K562 (cell line): Measurements from ENCODE around the gene KIAA2012. TPM values are rescaled to one million over a fixed set of nuclear protein-coding genes. Genes with fewer than 3 reads are reported as not detected.
A peak's percentile ranks its signal among the peaks of the same experiment; 100 is the strongest.

ENCODE experiments used
- ATAC-seq: fragments of 200-7000 bp; cut with Tn5 transposase; 3 replicates; pipeline ENCODE4 v1.9.1; 2020; ENCODE audit warnings: moderate library complexity
- BruUV-seq: library from RNA; stranded (reverse); fragments of 400-500 nt; replicated peaks from 2 replicates; lab custom pipeline; 2021; lab: Mats Ljungman, UMichigan
- CTCF ChIA-PET: fragments of 300-600 bp; formaldehyde crosslinking; extraction: SDS; loops from one replicate; lab custom pipeline; 2021; ENCODE audit warnings: low intra/inter-chr PET ratio; lab: Yijun Ruan, JAX
- POLR2A ChIA-PET: fragments of 300-600, 350-650 bp; sonication (Branson Sonifier 250); formaldehyde crosslinking; extraction: SDS; loops from one replicate; lab custom pipeline; 2021; ENCODE audit warnings: antibody characterized with exemption, inconsistent platforms; lab: Yijun Ruan, JAX
- DNase-seq, 4 experiments: peaks; one replicate each; pipeline versions ENCODE4 v3.0.0 to v3.0.0-alpha.2; 2011 to 2018; ENCODE audit warnings: low spot score in 3 of 4, mixed read lengths in 3 of 4; ENCODE audit errors: extremely low read depth in 1 of 4
- FAIRE-seq: peaks from 2 replicates; lab custom pipeline; 2011; peaks lifted over from hg19 to GRCh38; lab: Jason Lieb, UNC
- H2AFZ ChIP-seq: 2 replicates; pipeline ENCODE4 v1.6.0; 2011; ENCODE audit warnings: low read depth, low read length, control low read depth, inconsistent platforms
- H3K27ac ChIP-seq: fragments of 200-600 bp; 3 replicates; pipeline ENCODE4 v1.8.0; 2011; ENCODE audit warnings: low read depth, mild to moderate bottlenecking, control low read depth, inconsistent platforms, low read length, moderate library complexity, mixed read lengths; ENCODE audit errors: extremely low read depth
- H3K27me3 ChIP-seq, 2 experiments: fragments of 300-600 bp in 1 of 2; 2 replicates in 1 of 2; 3 replicates in 1 of 2; pipeline versions ENCODE4 v1.6.0 to v1.8.0; 2011; ENCODE audit warnings: inconsistent platforms in 2 of 2, low read length in 2 of 2, mild to moderate bottlenecking in 1 of 2, mixed read lengths in 1 of 2, moderate library complexity in 1 of 2; ENCODE audit not compliant: control insufficient read depth in 2 of 2, insufficient read depth in 2 of 2
- H3K36me3 ChIP-seq: fragments of 300-600 bp; 3 replicates; pipeline ENCODE4 v1.8.0; 2011; ENCODE audit warnings: mild to moderate bottlenecking, low read length, inconsistent platforms; ENCODE audit not compliant: control insufficient read depth, insufficient read depth
- H3K4me1 ChIP-seq, 2 experiments: fragments of 200-600 bp in 1 of 2; replicated peaks in 1 of 2; 2 replicates in 1 of 2; 3 replicates in 1 of 2; pipeline versions ENCODE4 v1.5.1 to v1.8.0; 2011; ENCODE audit warnings: inconsistent platforms in 2 of 2, low read length in 2 of 2, mild to moderate bottlenecking in 1 of 2, mixed read lengths in 1 of 2, moderate library complexity in 1 of 2; ENCODE audit not compliant: control insufficient read depth in 2 of 2, insufficient read depth in 2 of 2
- H3K4me2 ChIP-seq: 2 replicates; pipeline ENCODE4 v1.6.1; 2011; ENCODE audit warnings: low read length, control low read depth, inconsistent platforms, mixed read lengths; ENCODE audit not compliant: insufficient read depth
- H3K4me3 ChIP-seq: fragments of 200-600 bp; sonication (generic), shearing (Covaris generic); 2 replicates; pipeline ENCODE4 v1.5.1; 2016; ENCODE audit warnings: control low read depth, inconsistent platforms
- H3K79me2 ChIP-seq: fragments of 200-600 bp; 3 replicates; pipeline ENCODE4 v1.8.0; 2011; ENCODE audit warnings: low read length, inconsistent platforms; ENCODE audit not compliant: control insufficient read depth, insufficient read depth
- H3K9ac ChIP-seq, 2 experiments: 2 replicates each; pipeline versions ENCODE4 v1.6.0 to v1.6.1; 2011; ENCODE audit warnings: low read depth in 2 of 2, low read length in 2 of 2, control low read depth in 1 of 2, inconsistent platforms in 1 of 2, mild to moderate bottlenecking in 1 of 2, mixed read lengths in 1 of 2; ENCODE audit not compliant: insufficient read depth in 1 of 2
- H3K9me1 ChIP-seq: one replicate; pipeline ENCODE4 v1.6.0; 2011; ENCODE audit warnings: inconsistent platforms, mild to moderate bottlenecking, low read length, moderate library complexity; ENCODE audit not compliant: control insufficient read depth, insufficient read depth
- H3K9me3 ChIP-seq: replicated peaks from 2 replicates; pipeline ENCODE4 v1.5.1; 2011; ENCODE audit warnings: low read depth, low read length, inconsistent platforms; ENCODE audit not compliant: control insufficient read depth, insufficient read depth
- H4K20me1 ChIP-seq: replicated peaks from 2 replicates; pipeline ENCODE4 v1.6.1; 2011; ENCODE audit warnings: low read length, inconsistent platforms, mixed read lengths; ENCODE audit not compliant: control insufficient read depth, insufficient read depth
- JUND ChIP-seq, 2 experiments: IDR thresholded peaks; 2 replicates in 1 of 2; 3 replicates in 1 of 2; pipeline ENCODE4 v1.6.1; 2011; ENCODE audit warnings: borderline replicate concordance in 2 of 2, low read depth in 2 of 2, low read length in 2 of 2, improper control_type of control experiment in 1 of 2, missing biosample characterization in 1 of 2, missing genetic modification characterization in 1 of 2, missing genetic modification reagents in 1 of 2
- RBFOX2 ChIP-seq: fragments of 200-400 bp; formaldehyde crosslinking; IDR thresholded peaks from 2 replicates; pipeline ENCODE4 v1.6.1; 2017; ENCODE audit warnings: low read depth, mild to moderate bottlenecking, low read length, moderate library complexity
- RCOR1 ChIP-seq, 2 experiments: IDR thresholded peaks; 2 replicates each; pipeline ENCODE4 v1.6.1; 2012; ENCODE audit warnings: low read depth in 2 of 2, low read length in 2 of 2, borderline replicate concordance in 1 of 2, improper control_type of control experiment in 1 of 2
- SMARCA5 ChIP-seq: fragments of 450-650 bp; IDR thresholded peaks from 2 replicates; pipeline ENCODE4 v1.6.1; 2016
- TAF1 ChIP-seq: IDR thresholded peaks from 2 replicates; pipeline ENCODE4 v1.6.1; 2011; ENCODE audit warnings: mild to moderate bottlenecking, low read length, moderate library complexity; ENCODE audit not compliant: insufficient read depth, control insufficient read depth, severe bottlenecking; ENCODE audit errors: extremely low read depth
- TCFL5 ChIP-seq: fragments of 250-450 bp; sonication (Bioruptor Pico); conservative IDR thresholded peaks from 2 replicates; pipeline ENCODE4 v1.6.1; 2021; ENCODE audit warnings: mild to moderate bottlenecking, moderate library complexity, matching md5 sums
- ZNF232 ChIP-seq: sonication (generic); formaldehyde crosslinking; IDR thresholded peaks from 2 replicates; pipeline ENCODE4 v1.8.0; 2022; ENCODE audit warnings: mild to moderate bottlenecking, missing genetic modification reagents
- WGBS: fragments of 100-300 bp; shearing (Covaris generic); methylation state at CpG from one replicate; pipeline ENCODE4 v1.1.6; 2016; ENCODE audit warnings: low coverage, mixed read lengths; ENCODE audit not compliant: insufficient coverage; ENCODE audit errors: missing lambda C conversion rate; 5-methylcytosine and 5-hydroxymethylcytosine counted together
- in situ Hi-C: fragments of 300-500 bp; cut with MboI; formaldehyde crosslinking; loops from 4 replicates; pipeline ENCODE4 v1.15.0; 2018; ENCODE audit warnings: inconsistent platforms, mixed read lengths
- intact Hi-C: fragments of 100-400 bp; cut with micrococcal nuclease; formaldehyde crosslinking; loops from 2 replicates; pipeline ENCODE4 v1.14.2; 2022
- polyA plus RNA-seq, 8 experiments: library from polyadenylated mRNA; depleted of rRNA in 4 of 8; stranded (reverse) in 5 of 8; unstranded in 3 of 8; fragments of >200 nt; fragmentation: Nextera tagmentation in 2 of 8; fragmentation: Illumina TruSeq in 1 of 8; extraction: Ambion mirVana in 2 of 8; extraction: Trizol in 1 of 8; gene quantifications; 2 replicates each; pipeline versions ENCODE4 v1.2.1 to v1.2.3, GENCODE V29; 2011 to 2014; ENCODE audit warnings: inconsistent platforms in 1 of 8, missing spikeins in 1 of 8
- total RNA-seq, 7 experiments: library from RNA; depleted of rRNA in 6 of 7; stranded (reverse); fragments of >200 nt in 6 of 7; fragmentation: Illumina TruSeq in 2 of 7; extraction: Trizol in 2 of 7; gene quantifications; 2 replicates each; pipeline versions ENCODE4 v1.2.1 to v1.2.3, GENCODE V29; 2011 to 2021; ENCODE audit warnings: low replicate concordance in 1 of 7
- TF ChIP-seq, protein P1 (sequence below): sonication (generic); formaldehyde crosslinking; IDR thresholded peaks from 2 replicates; pipeline ENCODE4 v1.8.0; 2022; ENCODE audit warnings: mild to moderate bottlenecking, missing genetic modification reagents
- TF ChIP-seq, protein P2 (sequence below): sonication (generic); IDR thresholded peaks from 2 replicates; pipeline ENCODE4 v1.6.1; 2016
- TF ChIP-seq, protein P3 (sequence below): fragments of 450-650 bp; IDR thresholded peaks from 2 replicates; pipeline ENCODE4 v1.7.1; 2018; ENCODE audit warnings: mild to moderate bottlenecking, low read depth; ENCODE audit not compliant: partially characterized antibody

Gene KIAA2012
- total and polyA plus RNA-seq, 9 of the 15 experiments (the other 6 are each of a cell fraction or from before 2014, with no cell fraction given): not detected

DNA sequence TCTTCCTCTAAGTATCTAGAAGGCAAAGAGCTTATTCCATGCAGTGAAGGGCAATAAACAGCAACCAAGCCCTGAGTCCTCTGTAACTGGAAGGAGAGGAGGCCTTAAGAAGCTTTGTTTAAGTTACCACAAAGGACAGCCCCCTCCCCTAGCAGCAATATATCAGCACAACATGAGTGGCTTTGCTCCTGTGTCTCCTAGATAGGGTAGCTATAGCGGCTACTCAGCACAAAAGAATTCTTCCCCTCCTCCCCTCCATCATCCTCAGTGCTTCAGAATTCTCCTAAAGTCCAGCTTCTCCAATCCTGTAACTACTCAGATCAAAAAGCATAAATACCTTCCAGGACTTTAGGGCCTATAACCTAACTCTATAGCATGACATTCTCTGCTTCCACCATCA is 148.8 kb downstream of the KIAA2012 start (continued):
- TF ChIP-seq RBFOX2: no peak
- no peak for TF ChIP-seq SMARCA5

DNA sequence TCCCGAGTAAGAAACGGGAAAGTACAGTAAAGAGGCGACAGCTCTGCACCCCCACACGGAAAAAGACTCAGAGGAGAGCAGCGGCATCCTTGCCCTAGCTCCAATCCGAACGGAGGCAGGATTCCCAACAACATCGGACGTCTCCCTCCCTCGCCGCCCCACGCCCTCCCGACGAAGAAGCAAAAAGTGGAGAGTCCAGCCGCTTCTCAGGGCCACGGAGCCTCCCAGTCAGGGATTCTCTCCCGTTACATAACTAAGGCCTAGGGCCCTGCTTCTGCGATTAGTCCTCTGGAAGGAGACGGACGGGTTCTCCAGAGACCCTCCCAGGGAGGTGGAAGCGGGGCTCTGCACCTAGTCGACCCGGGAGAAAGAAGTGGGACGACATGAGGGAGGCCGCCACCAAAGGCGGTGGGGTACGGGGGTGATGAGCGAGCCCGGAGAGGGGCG is 164.8 kb downstream of the KIAA2012 start:
- no peaks in the 10 kb centered on the region for H3K9me1 ChIP-seq
- peak overlapping the region; percentile 78 for H3K27ac ChIP-seq
- 0 out of 2 replicates have a peak, but pooled peaks cover 2% of the 10 kb centered on the region for H3K9me3 ChIP-seq
- ChIA-PET POLR2A (interaction anchor here (0.6 to 2.4 kb wide), 2 partner anchors 29 to 1188 kb away, joined by 4 to 6 read pairs; no protein-coding TSS in a partner anchor), CTCF (interaction anchor here (0.7 kb wide), 1 partner anchor 184 kb away, joined by 3 read pairs; no protein-coding TSS in a partner anchor)
- peaks cover 53% of the 10 kb centered on the region for H3K79me2 ChIP-seq
- in situ Hi-C loops: no loop called here
- intact Hi-C loops: no loop called here
- no TSS peak for BruUV-seq
- peak; percentile 80 for ATAC-seq
- H3K27me3 ChIP-seq: no peaks in the 10 kb centered on the region
- peak overlapping the region; percentile 90 for H3K4me2 ChIP-seq
- peaks cover 13% of the 10 kb centered on the region; the same call in 1 of the 2 replicates for H4K20me1 ChIP-seq
- H3K4me3 ChIP-seq: peak overlapping the region; percentile 99
- FAIRE-seq: no peak
- WGBS: 2% methylated on average over 20 of the region's 30 CpGs
- 0 out of 3 replicates have a peak, but pooled peaks cover 2% of the 10 kb centered on the region for H3K36me3 ChIP-seq
- peak in 2 of 4 experiments; percentile 36 to 50 for DNase-seq
- peaks cover 3 to 6% of the 10 kb centered on the region in 2 experiments; a peak in 3 of 5 replicates for H3K4me1 ChIP-seq
- peak overlapping the region; percentile 74 for H2AFZ ChIP-seq
- peak overlapping the region; percentile 83 to 93 for H3K9ac ChIP-seq
- TF ChIP-seq TCFL5 (CRISPR knock-in tag): no peak
- TF ChIP-seq ZNF232 (CRISPR knock-in tag): no peak
- TF ChIP-seq, protein P1, sequence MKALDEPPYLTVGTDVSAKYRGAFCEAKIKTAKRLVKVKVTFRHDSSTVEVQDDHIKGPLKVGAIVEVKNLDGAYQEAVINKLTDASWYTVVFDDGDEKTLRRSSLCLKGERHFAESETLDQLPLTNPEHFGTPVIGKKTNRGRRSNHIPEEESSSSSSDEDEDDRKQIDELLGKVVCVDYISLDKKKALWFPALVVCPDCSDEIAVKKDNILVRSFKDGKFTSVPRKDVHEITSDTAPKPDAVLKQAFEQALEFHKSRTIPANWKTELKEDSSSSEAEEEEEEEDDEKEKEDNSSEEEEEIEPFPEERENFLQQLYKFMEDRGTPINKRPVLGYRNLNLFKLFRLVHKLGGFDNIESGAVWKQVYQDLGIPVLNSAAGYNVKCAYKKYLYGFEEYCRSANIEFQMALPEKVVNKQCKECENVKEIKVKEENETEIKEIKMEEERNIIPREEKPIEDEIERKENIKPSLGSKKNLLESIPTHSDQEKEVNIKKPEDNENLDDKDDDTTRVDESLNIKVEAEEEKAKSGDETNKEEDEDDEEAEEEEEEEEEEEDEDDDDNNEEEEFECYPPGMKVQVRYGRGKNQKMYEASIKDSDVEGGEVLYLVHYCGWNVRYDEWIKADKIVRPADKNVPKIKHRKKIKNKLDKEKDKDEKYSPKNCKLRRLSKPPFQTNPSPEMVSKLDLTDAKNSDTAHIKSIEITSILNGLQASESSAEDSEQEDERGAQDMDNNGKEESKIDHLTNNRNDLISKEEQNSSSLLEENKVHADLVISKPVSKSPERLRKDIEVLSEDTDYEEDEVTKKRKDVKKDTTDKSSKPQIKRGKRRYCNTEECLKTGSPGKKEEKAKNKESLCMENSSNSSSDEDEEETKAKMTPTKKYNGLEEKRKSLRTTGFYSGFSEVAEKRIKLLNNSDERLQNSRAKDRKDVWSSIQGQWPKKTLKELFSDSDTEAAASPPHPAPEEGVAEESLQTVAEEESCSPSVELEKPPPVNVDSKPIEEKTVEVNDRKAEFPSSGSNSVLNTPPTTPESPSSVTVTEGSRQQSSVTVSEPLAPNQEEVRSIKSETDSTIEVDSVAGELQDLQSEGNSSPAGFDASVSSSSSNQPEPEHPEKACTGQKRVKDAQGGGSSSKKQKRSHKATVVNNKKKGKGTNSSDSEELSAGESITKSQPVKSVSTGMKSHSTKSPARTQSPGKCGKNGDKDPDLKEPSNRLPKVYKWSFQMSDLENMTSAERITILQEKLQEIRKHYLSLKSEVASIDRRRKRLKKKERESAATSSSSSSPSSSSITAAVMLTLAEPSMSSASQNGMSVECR (CRISPR knock-in tag): 0 out of 2 replicates have a peak, but pooled peaks have one; percentile 0
- TF ChIP-seq JUND (IDR thresholded peaks at IDR 0.05; ENCODE audit: borderline replicate concordance, low read depth, low read length): no peak
- no peak for TF ChIP-seq JUND (tag; IDR thresholded peaks at IDR 0.05; ENCODE audit: borderline replicate concordance, low read depth, low read length)
- peak; percentile 27 for TF ChIP-seq TAF1
- TF ChIP-seq, protein P2, sequence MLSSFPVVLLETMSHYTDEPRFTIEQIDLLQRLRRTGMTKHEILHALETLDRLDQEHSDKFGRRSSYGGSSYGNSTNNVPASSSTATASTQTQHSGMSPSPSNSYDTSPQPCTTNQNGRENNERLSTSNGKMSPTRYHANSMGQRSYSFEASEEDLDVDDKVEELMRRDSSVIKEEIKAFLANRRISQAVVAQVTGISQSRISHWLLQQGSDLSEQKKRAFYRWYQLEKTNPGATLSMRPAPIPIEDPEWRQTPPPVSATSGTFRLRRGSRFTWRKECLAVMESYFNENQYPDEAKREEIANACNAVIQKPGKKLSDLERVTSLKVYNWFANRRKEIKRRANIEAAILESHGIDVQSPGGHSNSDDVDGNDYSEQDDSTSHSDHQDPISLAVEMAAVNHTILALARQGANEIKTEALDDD: no peak
- TF ChIP-seq, protein P3, sequence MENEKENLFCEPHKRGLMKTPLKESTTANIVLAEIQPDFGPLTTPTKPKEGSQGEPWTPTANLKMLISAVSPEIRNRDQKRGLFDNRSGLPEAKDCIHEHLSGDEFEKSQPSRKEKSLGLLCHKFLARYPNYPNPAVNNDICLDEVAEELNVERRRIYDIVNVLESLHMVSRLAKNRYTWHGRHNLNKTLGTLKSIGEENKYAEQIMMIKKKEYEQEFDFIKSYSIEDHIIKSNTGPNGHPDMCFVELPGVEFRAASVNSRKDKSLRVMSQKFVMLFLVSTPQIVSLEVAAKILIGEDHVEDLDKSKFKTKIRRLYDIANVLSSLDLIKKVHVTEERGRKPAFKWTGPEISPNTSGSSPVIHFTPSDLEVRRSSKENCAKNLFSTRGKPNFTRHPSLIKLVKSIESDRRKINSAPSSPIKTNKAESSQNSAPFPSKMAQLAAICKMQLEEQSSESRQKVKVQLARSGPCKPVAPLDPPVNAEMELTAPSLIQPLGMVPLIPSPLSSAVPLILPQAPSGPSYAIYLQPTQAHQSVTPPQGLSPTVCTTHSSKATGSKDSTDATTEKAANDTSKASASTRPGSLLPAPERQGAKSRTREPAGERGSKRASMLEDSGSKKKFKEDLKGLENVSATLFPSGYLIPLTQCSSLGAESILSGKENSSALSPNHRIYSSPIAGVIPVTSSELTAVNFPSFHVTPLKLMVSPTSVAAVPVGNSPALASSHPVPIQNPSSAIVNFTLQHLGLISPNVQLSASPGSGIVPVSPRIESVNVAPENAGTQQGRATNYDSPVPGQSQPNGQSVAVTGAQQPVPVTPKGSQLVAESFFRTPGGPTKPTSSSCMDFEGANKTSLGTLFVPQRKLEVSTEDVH: no peak
- TF ChIP-seq RCOR1 (IDR thresholded peaks at IDR 0.05; ENCODE audit: borderline replicate concordance in 1 of 2, low read depth in 2 of 2, low read length in 2 of 2): 0 out of 4 replicates have a peak, but pooled peaks of 1 of the 2 experiments have one; percentile 11
